Natural killer cell (primary cell): ENCODE data around the gene KCNE4. TPM values are rescaled to one million over a fixed set of nuclear protein-coding genes. Genes with fewer than 3 reads are reported as not detected.

Source experiments
- ATAC-seq, 3 donors: fragments of 150-1000 bp in 2 of 3; fragments of 200-7000 bp in 1 of 3; cut with Tn5 transposase; 1 replicate in 1 of 3; 2 replicates in 2 of 3; pipeline ENCODE4 v1.10.0; 2021; ENCODE audit warnings: mild to moderate bottlenecking in 2 of 3, moderate library complexity in 2 of 3
- DNase-seq, 2 donors: peaks; one replicate each; pipeline versions ENCODE4 v3.0.0 to v3.0.0-alpha.2; 2013 to 2021; ENCODE audit warnings: mixed read lengths in 1 of 2
- H3K27ac ChIP-seq: one replicate; pipeline ENCODE4 v1.5.1; 2013; ENCODE audit warnings: mild to moderate bottlenecking, low read length
- H3K27me3 ChIP-seq: one replicate; pipeline ENCODE4 v1.6.1; 2013; ENCODE audit warnings: low read length; ENCODE audit not compliant: control insufficient read depth, insufficient read depth
- H3K36me3 ChIP-seq: one replicate; pipeline ENCODE4 v1.6.1; 2013; ENCODE audit warnings: low read length; ENCODE audit not compliant: control insufficient read depth, insufficient read depth
- H3K4me1 ChIP-seq: one replicate; pipeline ENCODE4 v1.6.1; 2013; ENCODE audit warnings: low read length; ENCODE audit not compliant: control insufficient read depth, insufficient read depth
- H3K4me3 ChIP-seq: one replicate; pipeline ENCODE4 v1.5.1; 2013; ENCODE audit warnings: low read length
- H3K9me3 ChIP-seq: one replicate; pipeline ENCODE4 v1.6.1; 2013; ENCODE audit warnings: low read length; ENCODE audit not compliant: control insufficient read depth, insufficient read depth
- H3K27ac Mint-ChIP-seq, 2 donors: one replicate each; pipeline ENCODE4 v1.8.0; 2022; ENCODE audit warnings: mild to moderate bottlenecking in 2 of 2, mixed read lengths in 2 of 2, moderate library complexity in 1 of 2
- H3K27me3 Mint-ChIP-seq, 2 donors: one replicate each; pipeline ENCODE4 v1.8.0; 2022; ENCODE audit warnings: low read depth in 2 of 2, mixed read lengths in 2 of 2
- H3K36me3 Mint-ChIP-seq: one replicate; pipeline ENCODE4 v1.8.0; 2022; ENCODE audit warnings: mixed read lengths
- H3K4me1 Mint-ChIP-seq, 2 donors: one replicate each; pipeline ENCODE4 v1.8.0; 2022; ENCODE audit warnings: mixed read lengths in 2 of 2
- H3K4me3 Mint-ChIP-seq: one replicate; pipeline ENCODE4 v1.8.0; 2022; ENCODE audit warnings: mild to moderate bottlenecking, moderate library complexity, mixed read lengths
- H3K9me3 Mint-ChIP-seq, 2 donors: one replicate each; pipeline ENCODE4 v1.8.0; 2022; ENCODE audit warnings: mixed read lengths in 2 of 2
- WGBS: methylation state at CpG from one replicate; pipeline ENCODE4 v1.1.7; 2013; ENCODE audit warnings: missing lambda C conversion rate; ENCODE audit not compliant: insufficient coverage; 5-methylcytosine and 5-hydroxymethylcytosine counted together
- intact Hi-C: fragments of 100-400 bp; cut with micrococcal nuclease; formaldehyde crosslinking; loops from one replicate; pipeline ENCODE4 v1.14.2; 2022
- total RNA-seq, 4 donors: library from RNA; stranded (reverse); fragments of 120-200 nt in 1 of 4; gene quantifications; one replicate each; pipeline versions ENCODE4 v1.2.3 to v1.2.4, GENCODE V29; 2013 to 2022
- TF ChIP-seq, protein P1 (sequence below): fragments of 200-600 bp; IDR thresholded peaks from one replicate; pipeline ENCODE4 v1.8.0; 2022; ENCODE audit warnings: antibody characterized with exemption

The KCNE4 gene
- total RNA-seq, 3 donors from 2014 or later (not counting 1 experiment from before 2014, with no cell fraction given), result not detected

DNA sequence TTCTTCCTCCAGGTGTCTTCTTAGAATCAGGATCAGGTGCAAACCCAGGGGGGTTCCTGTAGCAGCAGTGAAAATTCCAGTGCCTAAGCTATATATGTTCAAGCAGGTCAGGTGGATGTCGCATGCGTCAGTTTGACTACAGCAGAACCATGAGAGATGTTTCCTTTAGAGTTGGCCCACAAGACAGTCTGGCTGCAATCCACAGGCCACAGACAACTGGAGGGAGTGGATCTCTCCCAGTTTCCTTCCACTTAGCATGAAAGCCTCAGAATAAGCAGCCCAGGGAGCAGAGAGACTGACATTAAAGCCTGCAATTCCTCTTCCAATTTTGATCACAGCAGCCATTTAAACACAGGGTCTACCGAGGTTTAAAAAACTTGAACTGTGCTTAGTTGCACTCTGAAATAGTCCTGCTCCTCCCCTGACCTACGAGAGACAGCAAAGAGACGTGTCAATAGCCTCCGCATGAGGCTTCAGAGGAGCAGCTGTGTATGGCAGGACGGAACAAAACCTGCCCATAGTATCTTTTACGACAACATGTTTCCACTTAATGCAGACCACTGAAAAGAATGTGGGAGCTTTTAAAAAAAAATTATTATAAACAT is 988 bp upstream of the KCNE4 start:
- no peaks in the 10 kb centered on the region for H3K36me3 Mint-ChIP-seq
- H3K4me3 Mint-ChIP-seq, result no peak overlapping the region
- no peak for ATAC-seq
- no peaks in the 10 kb centered on the region for H3K4me1 Mint-ChIP-seq
- no peak for DNase-seq
- H3K4me3 ChIP-seq, result no peak overlapping the region
- no peaks in the 10 kb centered on the region for H3K4me1 ChIP-seq
- H3K9me3 ChIP-seq, result no peaks in the 10 kb centered on the region
- no peaks in the 10 kb centered on the region for H3K36me3 ChIP-seq
- H3K27ac ChIP-seq, result no peak overlapping the region
- intact Hi-C loops, result no loop called here
- H3K27me3 Mint-ChIP-seq, result peaks cover 0 to 6% of the 10 kb centered on the region in 2 donors
- no peaks in the 10 kb centered on the region for H3K27me3 ChIP-seq
- no peaks in the 10 kb centered on the region for H3K9me3 Mint-ChIP-seq
- H3K27ac Mint-ChIP-seq, result no peak overlapping the region
- TF ChIP-seq, protein P1, sequence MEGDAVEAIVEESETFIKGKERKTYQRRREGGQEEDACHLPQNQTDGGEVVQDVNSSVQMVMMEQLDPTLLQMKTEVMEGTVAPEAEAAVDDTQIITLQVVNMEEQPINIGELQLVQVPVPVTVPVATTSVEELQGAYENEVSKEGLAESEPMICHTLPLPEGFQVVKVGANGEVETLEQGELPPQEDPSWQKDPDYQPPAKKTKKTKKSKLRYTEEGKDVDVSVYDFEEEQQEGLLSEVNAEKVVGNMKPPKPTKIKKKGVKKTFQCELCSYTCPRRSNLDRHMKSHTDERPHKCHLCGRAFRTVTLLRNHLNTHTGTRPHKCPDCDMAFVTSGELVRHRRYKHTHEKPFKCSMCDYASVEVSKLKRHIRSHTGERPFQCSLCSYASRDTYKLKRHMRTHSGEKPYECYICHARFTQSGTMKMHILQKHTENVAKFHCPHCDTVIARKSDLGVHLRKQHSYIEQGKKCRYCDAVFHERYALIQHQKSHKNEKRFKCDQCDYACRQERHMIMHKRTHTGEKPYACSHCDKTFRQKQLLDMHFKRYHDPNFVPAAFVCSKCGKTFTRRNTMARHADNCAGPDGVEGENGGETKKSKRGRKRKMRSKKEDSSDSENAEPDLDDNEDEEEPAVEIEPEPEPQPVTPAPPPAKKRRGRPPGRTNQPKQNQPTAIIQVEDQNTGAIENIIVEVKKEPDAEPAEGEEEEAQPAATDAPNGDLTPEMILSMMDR, result no peak
- 71% methylated on average over 8 of the region's 8 CpGs for WGBS

DNA sequence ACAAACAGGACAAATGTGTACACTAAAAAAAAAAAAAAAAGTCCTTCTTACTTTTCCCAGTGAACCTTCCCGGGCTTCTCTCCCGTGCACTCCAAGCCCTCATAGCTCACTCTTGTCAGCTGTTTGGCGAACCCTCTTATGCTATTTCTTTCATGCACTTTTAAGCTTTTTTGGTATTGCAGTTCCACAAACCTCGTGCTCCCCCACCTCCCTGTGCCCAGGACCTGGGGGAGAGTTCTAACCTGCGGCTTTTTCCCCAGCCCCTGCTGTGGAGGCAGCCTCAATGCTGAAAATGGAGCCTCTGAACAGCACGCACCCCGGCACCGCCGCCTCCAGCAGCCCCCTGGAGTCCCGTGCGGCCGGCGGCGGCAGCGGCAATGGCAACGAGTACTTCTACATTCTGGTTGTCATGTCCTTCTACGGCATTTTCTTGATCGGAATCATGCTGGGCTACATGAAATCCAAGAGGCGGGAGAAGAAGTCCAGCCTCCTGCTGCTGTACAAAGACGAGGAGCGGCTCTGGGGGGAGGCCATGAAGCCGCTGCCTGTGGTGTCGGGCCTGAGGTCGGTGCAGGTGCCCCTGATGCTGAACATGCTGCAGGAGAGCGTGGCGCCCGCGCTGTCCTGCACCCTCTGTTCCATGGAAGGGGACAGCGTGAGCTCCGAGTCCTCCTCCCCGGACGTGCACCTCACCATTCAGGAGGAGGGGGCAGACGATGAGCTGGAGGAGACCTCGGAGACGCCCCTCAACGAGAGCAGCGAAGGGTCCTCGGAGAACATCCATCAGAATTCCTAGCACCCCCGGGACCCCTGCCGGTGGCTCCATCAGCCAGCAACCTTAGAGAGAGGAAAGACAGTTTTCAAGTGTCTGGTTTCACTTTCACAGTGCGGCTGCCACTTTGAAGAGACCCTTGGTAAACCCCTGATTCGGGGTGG is 826 bp downstream of the KCNE4 start:
- Histone ChIP-seq H3K36me3 (no peaks in the 10 kb centered on the region), H3K27me3 (no peaks in the 10 kb centered on the region), H3K27ac (no peak overlapping the region), H3K4me3 (no peak overlapping the region), H3K9me3 (no peaks in the 10 kb centered on the region), H3K4me1 (no peaks in the 10 kb centered on the region)
- TF ChIP-seq, protein P1, result no peak
- peaks cover 0 to 6% of the 10 kb centered on the region in 2 donors for H3K27me3 Mint-ChIP-seq
- no peak overlapping the region for H3K27ac Mint-ChIP-seq
- no peaks in the 10 kb centered on the region for H3K9me3 Mint-ChIP-seq
- no peaks in the 10 kb centered on the region for H3K4me1 Mint-ChIP-seq
- intact Hi-C loops, result no loop called here
- no peak overlapping the region for H3K4me3 Mint-ChIP-seq
- no peaks in the 10 kb centered on the region for H3K36me3 Mint-ChIP-seq
- DNase-seq (no peak), ATAC-seq (no peak)
- WGBS, result 87% methylated on average over 42 of the region's 42 CpGs

DNA sequence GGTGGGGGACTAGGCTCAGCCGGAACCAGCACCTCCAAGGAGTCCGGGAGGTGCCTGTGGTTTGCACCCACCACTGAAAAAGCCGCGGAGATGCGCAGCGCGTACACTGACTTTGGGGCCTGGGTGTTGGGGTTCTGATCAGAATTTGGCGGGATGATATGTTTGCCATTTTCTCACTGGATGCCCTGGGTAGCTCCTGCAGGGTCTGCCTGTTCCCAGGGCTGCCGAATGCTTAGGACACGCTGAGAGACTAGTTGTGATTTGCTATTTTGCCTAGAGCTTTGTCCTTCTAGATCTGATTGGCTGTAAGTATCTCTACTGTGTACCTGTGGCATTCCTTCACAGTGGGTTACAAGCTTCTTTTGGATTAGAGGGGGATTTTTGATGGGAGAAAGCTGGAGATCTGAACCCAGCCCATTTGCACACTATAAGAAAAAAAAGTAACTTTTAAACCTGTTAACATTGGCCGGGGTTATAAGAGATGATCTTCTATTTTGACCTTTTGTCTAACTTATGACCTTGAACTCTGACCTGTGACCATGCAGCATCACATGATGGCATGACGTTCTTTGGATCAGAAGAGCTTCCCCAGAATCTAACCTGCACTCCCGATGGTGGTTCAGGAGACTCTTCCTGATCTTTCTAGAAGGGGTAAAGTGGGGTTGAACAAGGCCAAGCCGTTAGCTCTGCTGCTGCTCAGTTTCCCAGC is 1.6 kb downstream of the KCNE4 start:
- no peak overlapping the region for H3K4me3 ChIP-seq
- no peak for ATAC-seq
- Mint-ChIP-seq H3K27ac (no peak overlapping the region), H3K4me3 (no peak overlapping the region), H3K4me1 (no peaks in the 10 kb centered on the region), H3K9me3 (no peaks in the 10 kb centered on the region), H3K27me3 (peaks cover 0 to 6% of the 10 kb centered on the region in 2 donors), H3K36me3 (no peaks in the 10 kb centered on the region)
- WGBS, result 90% methylated on average over 14 of the region's 14 CpGs
- TF ChIP-seq, protein P1, result no peak
- H3K36me3 ChIP-seq, result no peaks in the 10 kb centered on the region
- H3K9me3 ChIP-seq, result no peaks in the 10 kb centered on the region
- H3K27me3 ChIP-seq, result no peaks in the 10 kb centered on the region
- H3K27ac ChIP-seq, result no peak overlapping the region
- intact Hi-C loops, result no loop called here
- DNase-seq, result no peak
- H3K4me1 ChIP-seq, result no peaks in the 10 kb centered on the region
